HK-2 (cell line): Measurements from ENCODE around the gene ACTN2.
A peak's percentile ranks its signal among the peaks of the same experiment; 100 is the strongest.

ENCODE experiments used
- DNase-seq: peaks from one replicate; pipeline ENCODE4 v3.0.0-alpha.2; 2018; ENCODE audit not compliant: unreplicated experiment

Gene ACTN2

GRCh38 chr1:236691348-236691747, 5.0 kb downstream of the ACTN2 start:
- DNase-seq, result no peak

GRCh38 chr1:236692128-236692527, 5.8 kb downstream of the ACTN2 start:
- peak; percentile 26 for DNase-seq

- no peak for DNase-seq
Observed at GRCh38 chr1:236692742-236693141, 6.4 kb downstream of the ACTN2 start.

GRCh38 chr1:236699366-236699765, 13.1 kb downstream of the ACTN2 start:
- no peak for DNase-seq

GRCh38 chr1:236700903-236701302, 14.6 kb downstream of the ACTN2 start:
- DNase-seq, result no peak

GRCh38 chr1:236701782-236702181, 15.5 kb downstream of the ACTN2 start:
- no peak for DNase-seq

GRCh38 chr1:236702791-236703394, 16.6 kb downstream of the ACTN2 start:
- DNase-seq, result no peak

- no peak for DNase-seq
Observed at GRCh38 chr1:236705771-236706170, 19.5 kb downstream of the ACTN2 start.

GRCh38 chr1:236706183-236706582, 19.9 kb downstream of the ACTN2 start:
- no peak for DNase-seq

- DNase-seq, result no peak
Observed at GRCh38 chr1:236710328-236710892, 24.1 kb downstream of the ACTN2 start.

GRCh38 chr1:236716160-236716559, 29.9 kb downstream of the ACTN2 start:
- no peak for DNase-seq

- DNase-seq, result no peak
Observed at GRCh38 chr1:236717811-236718210, 31.5 kb downstream of the ACTN2 start.

- DNase-seq, result no peak
Observed at GRCh38 chr1:236718328-236718727, 32.0 kb downstream of the ACTN2 start.

- DNase-seq, result no peak
Observed at GRCh38 chr1:236720206-236720605, 33.9 kb downstream of the ACTN2 start.

GRCh38 chr1:236720611-236721010, 34.3 kb downstream of the ACTN2 start:
- no peak for DNase-seq

GRCh38 chr1:236724049-236724448, 37.8 kb downstream of the ACTN2 start:
- no peak for DNase-seq

GRCh38 chr1:236724506-236724905, 38.2 kb downstream of the ACTN2 start:
- DNase-seq, result no peak

- no peak for DNase-seq
Observed at GRCh38 chr1:236725668-236726067, 39.4 kb downstream of the ACTN2 start.

- no peak for DNase-seq
Observed at GRCh38 chr1:236727521-236727920, 41.2 kb downstream of the ACTN2 start.

- no peak for DNase-seq
Observed at GRCh38 chr1:236728752-236729151, 42.5 kb downstream of the ACTN2 start.

- DNase-seq, result peak; percentile 33
Observed at GRCh38 chr1:236733653-236734052, 47.4 kb downstream of the ACTN2 start.

- DNase-seq, result peak; percentile 11
Observed at GRCh38 chr1:236734141-236734765, 48.0 kb downstream of the ACTN2 start.

- DNase-seq, result no peak
Observed at GRCh38 chr1:236736761-236737160, 50.5 kb downstream of the ACTN2 start.

GRCh38 chr1:236741753-236742152, 55.5 kb downstream of the ACTN2 start:
- no peak for DNase-seq
